ENCODE data around the gene OSBPL5.
"Not testable (repeated sequence)": the region's sequence is repeated elsewhere in the genome, so short reads cannot be mapped to it uniquely, and the experiment has no call there.

OSBPL5 gene

DNA sequence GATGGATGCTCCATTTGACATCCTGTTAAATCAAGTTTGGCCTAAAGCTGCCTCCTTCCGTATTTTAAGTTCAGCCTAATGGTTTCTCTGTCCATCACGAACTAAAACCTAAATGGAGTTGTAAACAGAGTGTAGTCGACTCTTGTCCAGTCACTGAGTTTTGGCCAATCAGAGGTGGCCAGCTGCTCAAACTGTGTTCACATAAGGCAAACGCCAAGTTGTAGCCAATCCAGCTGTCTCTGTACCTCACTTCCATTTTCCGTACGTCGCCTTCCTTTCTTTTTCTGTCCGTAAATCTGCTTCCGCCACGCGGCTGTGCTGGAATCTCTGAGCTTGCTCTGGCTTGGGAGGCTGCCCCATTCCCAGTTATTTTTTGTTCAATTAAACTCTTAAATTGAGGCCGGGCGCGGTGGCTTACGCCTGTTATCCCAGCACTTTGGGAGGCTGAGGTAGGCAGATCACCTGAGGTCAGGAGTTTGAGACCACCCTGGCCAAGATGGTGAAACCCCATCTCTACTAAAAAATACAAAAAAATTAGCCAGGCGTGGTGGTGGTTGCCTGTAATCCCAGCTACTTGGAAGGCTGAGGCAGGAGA is 87.2 kb downstream of the OSBPL5 start:
- ChIA-PET CTCF (interaction anchor here (0.7 to 2.6 kb wide), 2 partner anchors 13 to 31 kb away, joined by 3 to 8 read pairs; no protein-coding TSS in a partner anchor), POLR2A (ENCODE audit: low non-redundant PET) (no interaction called here)
- TF ChIP-seq CTCF (conservative IDR thresholded peaks at IDR 0.05; ENCODE audit: low read depth) = no peak
- no peak overlapping the region for H3K27ac ChIP-seq
- no peak for DNase-seq (ENCODE audit: low spot score)

DNA sequence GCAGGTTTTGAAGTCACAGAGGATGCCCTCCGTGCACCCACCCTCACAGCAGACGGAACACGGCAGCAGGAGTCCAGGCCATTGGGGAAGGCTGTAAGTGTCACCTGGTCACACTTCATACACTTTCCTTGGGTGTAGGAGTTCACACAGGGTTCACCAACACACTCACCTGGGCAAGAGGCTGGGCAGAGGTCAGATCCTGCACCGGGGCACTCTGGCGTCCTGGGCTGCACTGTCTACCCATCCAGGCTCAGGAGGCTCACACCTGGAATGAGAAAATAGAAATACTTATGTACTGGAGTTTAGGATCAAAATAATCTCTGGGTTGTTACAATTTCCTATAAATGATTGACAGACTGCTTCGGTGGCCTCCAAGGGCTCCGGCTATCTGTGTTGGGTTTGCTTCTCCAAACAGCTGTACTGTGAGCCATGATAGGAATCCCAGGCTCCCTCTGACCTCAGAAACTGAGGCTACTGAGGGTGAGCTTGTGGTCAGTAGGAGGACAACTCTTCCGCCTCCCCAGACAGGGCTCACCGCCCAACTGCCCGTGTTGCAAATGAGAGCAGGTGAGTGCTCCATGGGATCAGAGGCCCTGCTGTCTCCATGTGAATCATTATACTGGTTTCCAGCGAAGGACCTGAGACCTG is 87.8 kb downstream of the OSBPL5 start:
- no peak for DNase-seq (ENCODE audit: low spot score)
- CTCF ChIA-PET = interaction anchor here (2.6 kb wide), 1 partner anchor 14 kb away, joined by 8 read pairs; no protein-coding TSS in a partner anchor
- POLR2A ChIA-PET (ENCODE audit: low non-redundant PET) = no interaction called here
- no peak overlapping the region for H3K27ac ChIP-seq
- TF ChIP-seq CTCF (conservative IDR thresholded peaks at IDR 0.05; ENCODE audit: low read depth) = no peak

- no peak for TF ChIP-seq CTCF (conservative IDR thresholded peaks at IDR 0.05; ENCODE audit: low read depth)
- POLR2A ChIA-PET (ENCODE audit: low non-redundant PET) = no interaction called here
- H3K27ac ChIP-seq = no peak overlapping the region
- CTCF ChIA-PET = interaction anchor here (0.6 to 1.3 kb wide), 3 partner anchors 16 to 542 kb away, joined by 3 to 6 read pairs (median 4); no protein-coding TSS in a partner anchor
- DNase-seq (ENCODE audit: low spot score) = no peak
Measured at GRCh38 chr11:3074912-3075589, 90.1 kb downstream of the OSBPL5 start.

DNA sequence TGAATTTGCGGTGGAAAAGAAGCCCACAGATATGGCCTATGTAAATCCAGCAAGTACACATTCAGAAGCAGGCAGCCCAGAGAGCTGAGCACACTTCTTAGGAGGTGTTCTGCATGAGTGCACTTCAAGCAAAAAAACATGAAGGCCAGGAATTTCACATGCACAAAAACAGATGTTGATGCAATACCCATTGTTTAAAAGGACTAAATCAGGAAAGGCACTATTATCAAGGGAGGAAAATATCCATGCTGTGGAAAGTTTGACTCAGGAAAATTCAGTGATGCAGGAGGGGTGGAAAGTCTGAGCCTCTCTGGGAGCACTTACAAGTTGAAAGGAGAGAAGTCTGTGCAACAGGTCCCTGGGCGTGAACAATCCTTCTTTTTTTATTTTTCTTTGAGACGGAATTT is 92.1 kb downstream of the OSBPL5 start:
- TF ChIP-seq CTCF (conservative IDR thresholded peaks at IDR 0.05; ENCODE audit: low read depth) = no peak
- no peak for DNase-seq (ENCODE audit: low spot score)
- no peak overlapping the region for H3K27ac ChIP-seq
- ChIA-PET CTCF (interaction anchor here (0.6 kb wide), 1 partner anchor 131 kb away, joined by 3 read pairs; no protein-coding TSS in a partner anchor), POLR2A (ENCODE audit: low non-redundant PET) (interaction anchor here (0.5 kb wide), 1 partner anchor 144 kb away, joined by 3 read pairs; no protein-coding TSS in a partner anchor)

DNA sequence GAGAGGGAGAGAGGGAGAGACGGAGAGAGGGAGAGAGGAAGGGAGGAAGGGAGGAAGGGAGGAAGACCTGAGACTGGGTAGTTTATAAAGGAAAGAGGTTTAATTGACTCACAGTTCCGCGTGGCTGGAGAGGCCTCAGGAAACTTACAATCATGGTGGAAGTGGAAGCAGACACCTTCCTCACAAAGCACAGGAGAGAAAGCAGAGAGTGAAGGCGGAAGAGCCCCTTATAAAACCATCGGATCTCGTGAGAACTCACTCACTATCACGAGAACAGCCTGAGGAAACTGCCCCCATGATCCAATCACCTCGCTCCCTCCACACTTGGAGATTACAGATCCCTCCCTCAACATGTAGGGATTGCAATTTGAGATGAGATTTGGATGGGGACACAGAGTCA is 95.7 kb downstream of the OSBPL5 start:
- no peak for TF ChIP-seq CTCF (conservative IDR thresholded peaks at IDR 0.05; ENCODE audit: low read depth)
- H3K27ac ChIP-seq = no peak overlapping the region
- ChIA-PET CTCF (no interaction called here), POLR2A (ENCODE audit: low non-redundant PET) (interaction anchor here (0.6 kb wide), 1 partner anchor 34 kb away, joined by 7 read pairs; no protein-coding TSS in a partner anchor)
- DNase-seq (ENCODE audit: low spot score) = no peak

DNA sequence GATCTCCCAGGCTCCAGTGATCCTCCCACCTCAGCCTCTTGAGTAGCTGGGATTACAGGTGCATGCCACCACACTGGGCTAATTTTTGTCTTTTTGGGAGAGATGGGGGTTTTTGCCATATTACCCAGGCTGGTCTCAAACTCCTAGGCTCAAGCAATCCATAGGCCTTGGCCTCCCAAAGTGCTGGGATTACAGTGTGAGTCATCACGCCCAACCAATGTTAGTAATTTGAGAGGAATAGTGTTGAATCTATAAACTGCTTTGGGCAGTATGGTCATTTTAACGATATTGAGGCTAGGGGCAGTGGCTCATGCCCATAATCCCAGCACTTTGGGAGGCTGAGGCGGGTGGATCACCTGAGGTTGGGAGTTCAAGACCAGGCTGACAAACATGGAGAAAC is 98.8 kb downstream of the OSBPL5 start:
- POLR2A ChIA-PET (ENCODE audit: low non-redundant PET); H3K27ac ChIP-seq; DNase-seq (ENCODE audit: low spot score): not testable (repeated sequence)
- CTCF ChIA-PET = interaction anchor here (0.7 kb wide), 2 partner anchors 24 to 645 kb away, joined by 3 read pairs; no protein-coding TSS in a partner anchor

DNA sequence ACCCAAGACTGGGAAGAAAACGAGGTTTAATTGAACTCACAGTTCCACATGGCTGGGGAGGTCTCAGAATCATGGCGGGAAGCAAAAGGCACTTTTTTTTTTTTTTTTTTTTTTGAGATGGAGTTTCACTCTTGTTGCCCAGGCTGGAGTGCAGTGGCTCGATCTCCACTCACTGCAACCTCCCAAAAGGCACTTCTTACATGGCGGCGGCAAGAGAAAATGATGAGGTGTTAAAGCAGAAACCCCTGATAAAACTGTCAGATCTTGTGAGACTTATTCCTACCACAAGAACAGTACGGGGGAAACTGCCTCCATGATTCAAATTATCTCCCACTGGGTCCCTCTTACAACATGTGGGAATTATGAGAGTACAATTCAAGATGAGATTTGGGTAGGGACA is 100.4 kb downstream of the OSBPL5 start:
- H3K27ac ChIP-seq; DNase-seq (ENCODE audit: low spot score); POLR2A ChIA-PET (ENCODE audit: low non-redundant PET); CTCF ChIA-PET: not testable (repeated sequence)

- DNase-seq (ENCODE audit: low spot score); POLR2A ChIA-PET (ENCODE audit: low non-redundant PET): not testable (repeated sequence)
- CTCF ChIA-PET = interaction anchor here (0.6 kb wide), 1 partner anchor 13 kb away, joined by 4 read pairs; no protein-coding TSS in a partner anchor
- H3K27ac ChIP-seq = peak overlapping the region; percentile 54
Measured at GRCh38 chr11:3063876-3064275, 101.2 kb downstream of the OSBPL5 start.

GRCh38 chr11:3063432-3063831 is 101.7 kb downstream of the OSBPL5 start:
- H3K27ac ChIP-seq = peak overlapping the region; percentile 54
- POLR2A ChIA-PET (ENCODE audit: low non-redundant PET); DNase-seq (ENCODE audit: low spot score); CTCF ChIA-PET: not testable (repeated sequence)

All from RWPE1 (cell line).